DOHH2 (cell line): ENCODE results near the gene LENG8.

Experiments
- H3F3A ChIP-seq: fragments of 200-600 bp; sonication (generic), shearing (Covaris generic); 2 replicates; pipeline ENCODE4 v1.6.0; 2016; ENCODE audit warnings: antibody characterized with exemption, mild to moderate bottlenecking; ENCODE audit not compliant: control insufficient read depth, insufficient read depth
- H3K27ac ChIP-seq: fragments of 200-600 bp; sonication (generic); 2 replicates; pipeline ENCODE4 v1.5.1; 2014; ENCODE audit warnings: low read depth, mild to moderate bottlenecking, low read length, moderate library complexity
- H3K27me3 ChIP-seq: fragments of 200-600 bp; sonication (generic); 2 replicates; pipeline ENCODE4 v1.6.1; 2014; ENCODE audit warnings: mild to moderate bottlenecking, low read length, mixed read lengths; ENCODE audit not compliant: control insufficient read depth
- H3K36me3 ChIP-seq: fragments of 200-600 bp; sonication (generic); 2 replicates; pipeline ENCODE4 v1.6.1; 2014; ENCODE audit warnings: mild to moderate bottlenecking, low read length, moderate library complexity, mixed read lengths; ENCODE audit not compliant: control insufficient read depth
- H3K4me1 ChIP-seq: fragments of 200-600 bp; sonication (generic); 2 replicates; pipeline ENCODE4 v1.6.1; 2014; ENCODE audit warnings: mild to moderate bottlenecking, low read length, mixed read lengths; ENCODE audit not compliant: control insufficient read depth
- H3K4me2 ChIP-seq: fragments of 200-600 bp; sonication (generic); 2 replicates; pipeline ENCODE4 v1.6.0; 2014; ENCODE audit warnings: mild to moderate bottlenecking, low read length, moderate library complexity
- H3K4me3 ChIP-seq: fragments of 200-600 bp; sonication (generic); 2 replicates; pipeline ENCODE4 v1.5.1; 2014; ENCODE audit warnings: mild to moderate bottlenecking, low read length, mixed read lengths
- H3K79me2 ChIP-seq: fragments of 200-600 bp; sonication (generic); 2 replicates; pipeline ENCODE4 v1.6.1; 2014; ENCODE audit warnings: mild to moderate bottlenecking, low read length, mixed read lengths; ENCODE audit not compliant: control insufficient read depth
- H3K9me2 ChIP-seq: fragments of 200-600 bp; sonication (generic); replicated peaks from 2 replicates; pipeline ENCODE4 v1.6.1; 2014; ENCODE audit warnings: mild to moderate bottlenecking, low read length, mixed read lengths; ENCODE audit not compliant: control insufficient read depth
- H3K9me3 ChIP-seq: fragments of 200-600 bp; sonication (generic); 2 replicates; pipeline ENCODE4 v1.6.1; 2014; ENCODE audit warnings: antibody characterized with exemption, low read length, mixed read lengths; ENCODE audit not compliant: control insufficient read depth, insufficient read depth
- H4K20me1 ChIP-seq: fragments of 200-600 bp; sonication (generic); 2 replicates; pipeline ENCODE4 v1.6.0; 2014; ENCODE audit warnings: low read depth, mild to moderate bottlenecking, antibody characterized with exemption, low read length, moderate library complexity; ENCODE audit not compliant: control insufficient read depth, insufficient read depth
- EZH2phosphoT487 ChIP-seq: fragments of 200-600 bp; sonication (generic); IDR thresholded peaks from 2 replicates; pipeline ENCODE4 v1.6.1; 2017; ENCODE audit warnings: borderline replicate concordance, mild to moderate bottlenecking, antibody characterized with exemption, low read length, moderate library complexity, mixed read lengths
- TF ChIP-seq, protein P1 (sequence below): fragments of 200-600 bp; sonication (generic); IDR thresholded peaks from one replicate; pipeline ENCODE4 v1.5.1; 2014; ENCODE audit warnings: antibody characterized with exemption, mild to moderate bottlenecking, low read depth, low read length; ENCODE audit not compliant: poor library complexity, severe bottlenecking

LENG8 gene

DNA sequence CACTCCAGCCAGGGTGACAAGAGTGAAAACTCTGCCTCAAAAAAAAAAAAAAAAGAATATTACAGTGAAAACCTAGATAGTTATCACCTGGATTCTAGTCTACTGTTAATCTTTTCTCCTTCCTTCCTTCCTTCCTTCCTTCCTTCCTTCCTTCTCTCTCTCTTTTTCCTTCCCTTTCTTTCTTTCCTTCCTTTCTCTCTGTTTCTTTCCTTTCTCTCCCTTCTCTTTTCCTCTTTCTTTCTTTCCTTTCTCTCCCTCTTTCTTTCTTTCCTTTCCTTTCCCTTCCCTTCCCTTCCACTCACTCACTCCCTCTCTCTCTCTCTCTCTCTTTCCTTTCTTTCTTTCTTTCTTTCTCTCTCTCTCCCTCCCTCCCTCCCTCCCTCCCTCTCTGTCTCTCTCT, 43.4 kb upstream of the LENG8 start:
- Histone ChIP-seq H3K27me3 (no peaks in the 10 kb centered on the region), H3K4me2 (no peak overlapping the region), H3K27ac (no peak overlapping the region), H3F3A (peaks cover 6% of the 10 kb centered on the region), H3K9me3 (peaks cover 14% of the 10 kb centered on the region), H3K36me3 (no peaks in the 10 kb centered on the region), H3K4me3 (no peak overlapping the region), H3K4me1 (no peaks in the 10 kb centered on the region), H3K9me2 (no peaks in the 10 kb centered on the region), H3K79me2 (no peaks in the 10 kb centered on the region), H4K20me1 (no peaks in the 10 kb centered on the region)
- TF ChIP-seq, protein P1, sequence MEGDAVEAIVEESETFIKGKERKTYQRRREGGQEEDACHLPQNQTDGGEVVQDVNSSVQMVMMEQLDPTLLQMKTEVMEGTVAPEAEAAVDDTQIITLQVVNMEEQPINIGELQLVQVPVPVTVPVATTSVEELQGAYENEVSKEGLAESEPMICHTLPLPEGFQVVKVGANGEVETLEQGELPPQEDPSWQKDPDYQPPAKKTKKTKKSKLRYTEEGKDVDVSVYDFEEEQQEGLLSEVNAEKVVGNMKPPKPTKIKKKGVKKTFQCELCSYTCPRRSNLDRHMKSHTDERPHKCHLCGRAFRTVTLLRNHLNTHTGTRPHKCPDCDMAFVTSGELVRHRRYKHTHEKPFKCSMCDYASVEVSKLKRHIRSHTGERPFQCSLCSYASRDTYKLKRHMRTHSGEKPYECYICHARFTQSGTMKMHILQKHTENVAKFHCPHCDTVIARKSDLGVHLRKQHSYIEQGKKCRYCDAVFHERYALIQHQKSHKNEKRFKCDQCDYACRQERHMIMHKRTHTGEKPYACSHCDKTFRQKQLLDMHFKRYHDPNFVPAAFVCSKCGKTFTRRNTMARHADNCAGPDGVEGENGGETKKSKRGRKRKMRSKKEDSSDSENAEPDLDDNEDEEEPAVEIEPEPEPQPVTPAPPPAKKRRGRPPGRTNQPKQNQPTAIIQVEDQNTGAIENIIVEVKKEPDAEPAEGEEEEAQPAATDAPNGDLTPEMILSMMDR = no peak
- no peak for TF ChIP-seq EZH2phosphoT487

DNA sequence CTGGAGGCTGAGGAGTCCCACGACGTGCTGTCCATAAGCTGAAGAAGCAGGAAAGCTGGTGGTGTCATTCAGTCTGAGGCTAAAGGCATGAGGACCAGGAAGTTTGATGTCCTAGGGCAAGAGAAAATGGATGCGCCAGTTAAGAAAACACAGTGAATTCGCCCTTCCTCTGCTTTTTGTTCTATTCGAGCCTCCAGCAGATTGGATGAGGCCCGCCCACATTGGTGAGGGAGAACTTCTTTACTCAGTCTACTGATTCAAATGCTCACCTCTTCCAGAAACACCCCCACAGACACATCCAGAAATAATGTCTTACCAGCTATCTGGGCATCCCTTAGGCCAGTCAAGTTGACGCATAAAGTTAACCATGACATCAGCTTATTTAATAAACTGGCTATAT, 41.2 kb upstream of the LENG8 start:
- Histone ChIP-seq H4K20me1 (no peaks in the 10 kb centered on the region), H3K9me3 (peaks cover 14% of the 10 kb centered on the region), H3K4me1 (no peaks in the 10 kb centered on the region), H3K4me2 (no peak overlapping the region), H3F3A (peaks cover 6% of the 10 kb centered on the region), H3K27me3 (no peaks in the 10 kb centered on the region), H3K4me3 (no peak overlapping the region), H3K79me2 (no peaks in the 10 kb centered on the region), H3K27ac (no peak overlapping the region), H3K9me2 (no peaks in the 10 kb centered on the region), H3K36me3 (no peaks in the 10 kb centered on the region)
- no peak for TF ChIP-seq EZH2phosphoT487
- TF ChIP-seq, protein P1 = no peak

DNA sequence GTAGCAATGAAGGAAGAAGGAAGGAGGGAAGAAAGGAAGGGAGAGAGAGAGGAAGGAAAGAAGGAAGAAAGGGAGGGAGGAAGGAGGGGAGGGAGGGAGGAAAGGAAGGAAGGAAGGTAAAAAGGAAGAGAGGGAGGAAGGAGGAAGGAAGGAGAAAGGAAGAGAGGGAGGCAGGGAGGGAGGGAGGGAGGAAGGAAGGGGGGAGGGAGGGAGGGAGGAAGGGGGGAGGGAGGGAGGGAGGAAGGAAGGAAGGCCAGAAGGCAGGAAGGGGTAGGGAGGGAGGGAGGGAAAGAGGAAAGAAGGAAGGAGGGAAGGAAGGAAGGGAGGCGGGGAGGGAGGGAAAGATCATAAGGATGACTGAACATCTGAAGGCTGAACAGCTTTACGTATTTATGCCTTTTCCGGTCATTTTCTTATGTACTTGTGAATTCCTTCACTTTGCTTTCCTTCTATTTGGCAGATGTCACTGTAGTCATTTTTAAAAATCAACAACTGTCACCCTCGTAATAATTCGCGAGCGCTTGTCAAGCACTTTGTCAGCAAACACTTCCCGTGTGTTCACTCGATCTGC, 40.5 kb upstream of the LENG8 start:
- Histone ChIP-seq H3K79me2 (no peaks in the 10 kb centered on the region), H4K20me1 (no peaks in the 10 kb centered on the region), H3K27me3 (no peaks in the 10 kb centered on the region), H3K4me1 (no peaks in the 10 kb centered on the region), H3F3A (peaks cover 6% of the 10 kb centered on the region), H3K36me3 (no peaks in the 10 kb centered on the region), H3K27ac (no peak overlapping the region), H3K9me3 (peaks cover 14% of the 10 kb centered on the region), H3K4me2 (no peak overlapping the region), H3K4me3 (no peak overlapping the region), H3K9me2 (no peaks in the 10 kb centered on the region)
- TF ChIP-seq, protein P1 = no peak
- TF ChIP-seq EZH2phosphoT487 = no peak
